ENCODE results near the gene CEP44.
"Not testable (repeated sequence)": the region's sequence is repeated elsewhere in the genome, so short reads cannot be mapped to it uniquely, and the experiment has no call there.

CEP44 gene

DNA sequence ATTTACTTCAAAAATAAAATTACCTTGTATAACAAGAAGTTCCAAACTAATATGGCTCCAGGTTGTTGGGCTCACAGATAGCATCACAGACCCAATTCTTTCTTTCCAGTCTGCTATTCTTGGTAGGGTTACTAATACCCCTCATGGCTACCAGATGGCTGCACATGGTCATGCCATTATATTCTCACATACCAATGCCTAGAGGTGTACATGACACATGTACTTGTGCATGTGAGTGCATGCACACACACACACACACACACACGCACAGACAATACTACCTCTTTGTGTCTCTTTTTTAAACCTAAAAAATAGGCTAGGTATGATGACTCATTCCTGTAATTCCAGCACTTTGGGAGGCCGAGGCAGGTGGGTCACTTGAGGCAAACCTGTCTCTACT lies 31.3 kb upstream of the CEP44 start:
- in situ Hi-C loops (cut with MboI; ENCODE audit: low sequenced_read_pairs, unreplicated experiment) = no loop called here
- DNase-seq (ENCODE audit: low spot score) = no peak
- TF ChIP-seq, protein P1, sequence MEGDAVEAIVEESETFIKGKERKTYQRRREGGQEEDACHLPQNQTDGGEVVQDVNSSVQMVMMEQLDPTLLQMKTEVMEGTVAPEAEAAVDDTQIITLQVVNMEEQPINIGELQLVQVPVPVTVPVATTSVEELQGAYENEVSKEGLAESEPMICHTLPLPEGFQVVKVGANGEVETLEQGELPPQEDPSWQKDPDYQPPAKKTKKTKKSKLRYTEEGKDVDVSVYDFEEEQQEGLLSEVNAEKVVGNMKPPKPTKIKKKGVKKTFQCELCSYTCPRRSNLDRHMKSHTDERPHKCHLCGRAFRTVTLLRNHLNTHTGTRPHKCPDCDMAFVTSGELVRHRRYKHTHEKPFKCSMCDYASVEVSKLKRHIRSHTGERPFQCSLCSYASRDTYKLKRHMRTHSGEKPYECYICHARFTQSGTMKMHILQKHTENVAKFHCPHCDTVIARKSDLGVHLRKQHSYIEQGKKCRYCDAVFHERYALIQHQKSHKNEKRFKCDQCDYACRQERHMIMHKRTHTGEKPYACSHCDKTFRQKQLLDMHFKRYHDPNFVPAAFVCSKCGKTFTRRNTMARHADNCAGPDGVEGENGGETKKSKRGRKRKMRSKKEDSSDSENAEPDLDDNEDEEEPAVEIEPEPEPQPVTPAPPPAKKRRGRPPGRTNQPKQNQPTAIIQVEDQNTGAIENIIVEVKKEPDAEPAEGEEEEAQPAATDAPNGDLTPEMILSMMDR (IDR thresholded peaks at IDR 0.05; ENCODE audit: borderline replicate concordance, control extremely low read depth, extremely low read depth, insufficient read depth, missing control alignments) = no peak

DNA sequence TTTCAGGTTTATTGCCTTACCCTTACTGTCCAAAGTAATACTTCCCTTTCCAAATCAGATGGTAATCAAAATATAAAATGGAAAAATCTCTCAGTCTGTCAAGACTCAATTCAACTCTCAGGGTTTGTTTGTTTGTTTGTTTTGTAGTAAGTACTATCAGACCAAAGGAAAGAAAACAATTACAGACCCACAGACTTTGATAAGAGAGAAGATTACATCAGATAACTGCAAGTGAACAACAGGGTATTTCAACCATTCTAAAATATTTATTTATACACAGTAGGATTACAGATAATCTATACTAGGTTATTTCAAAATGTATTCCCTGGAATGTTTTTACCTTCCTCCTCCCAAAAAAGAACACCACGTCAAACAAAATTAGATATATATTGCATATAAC lies 29.1 kb upstream of the CEP44 start:
- in situ Hi-C loops (cut with MboI; ENCODE audit: low sequenced_read_pairs, unreplicated experiment) = no loop called here
- TF ChIP-seq, protein P1 (IDR thresholded peaks at IDR 0.05; ENCODE audit: borderline replicate concordance, control extremely low read depth, extremely low read depth, insufficient read depth, missing control alignments) = no peak
- no peak for DNase-seq (ENCODE audit: low spot score)

DNA sequence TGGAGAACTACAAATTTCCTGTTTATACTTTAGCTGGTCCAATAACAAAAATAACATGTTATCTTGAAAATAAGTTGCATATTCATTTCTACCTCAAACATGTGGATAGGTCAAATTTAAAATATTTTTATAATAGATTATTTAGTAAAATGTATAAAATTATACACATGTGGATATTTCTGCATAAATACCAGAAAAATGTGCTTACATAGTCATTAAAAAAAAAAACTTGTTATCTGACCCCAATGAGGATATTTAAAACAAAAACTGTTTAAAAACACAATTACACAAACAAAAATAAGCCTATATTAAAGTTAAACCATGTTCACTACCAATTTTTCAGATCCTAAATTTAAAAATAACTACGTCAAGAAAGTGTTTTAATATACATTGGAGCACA lies 28.3 kb upstream of the CEP44 start:
- in situ Hi-C loops (cut with MboI; ENCODE audit: low sequenced_read_pairs, unreplicated experiment) = no loop called here
- no peak for DNase-seq (ENCODE audit: low spot score)
- TF ChIP-seq, protein P1 (IDR thresholded peaks at IDR 0.05; ENCODE audit: borderline replicate concordance, control extremely low read depth, extremely low read depth, insufficient read depth, missing control alignments) = no peak

DNA sequence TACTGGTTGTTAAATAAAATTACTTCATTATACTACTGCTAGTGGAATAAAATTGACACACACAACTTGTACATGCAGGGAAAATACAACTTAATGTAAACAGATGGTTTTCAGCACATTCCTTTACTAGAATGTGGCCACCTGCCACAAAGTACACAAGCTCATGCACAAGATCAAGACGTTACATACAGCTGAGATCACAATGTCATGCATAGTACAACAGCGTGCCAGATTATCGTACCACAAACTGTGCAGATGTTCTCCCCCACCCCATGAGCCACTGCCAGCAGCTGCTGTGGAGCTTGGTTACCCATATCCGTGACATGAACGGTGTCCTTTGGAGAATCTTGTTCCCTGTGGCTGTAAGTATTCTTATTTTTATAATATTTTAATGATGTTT lies 27.9 kb upstream of the CEP44 start:
- DNase-seq (ENCODE audit: low spot score) = no peak
- in situ Hi-C loops (cut with MboI; ENCODE audit: low sequenced_read_pairs, unreplicated experiment) = no loop called here
- TF ChIP-seq, protein P1 (IDR thresholded peaks at IDR 0.05; ENCODE audit: borderline replicate concordance, control extremely low read depth, extremely low read depth, insufficient read depth, missing control alignments) = no peak

DNA sequence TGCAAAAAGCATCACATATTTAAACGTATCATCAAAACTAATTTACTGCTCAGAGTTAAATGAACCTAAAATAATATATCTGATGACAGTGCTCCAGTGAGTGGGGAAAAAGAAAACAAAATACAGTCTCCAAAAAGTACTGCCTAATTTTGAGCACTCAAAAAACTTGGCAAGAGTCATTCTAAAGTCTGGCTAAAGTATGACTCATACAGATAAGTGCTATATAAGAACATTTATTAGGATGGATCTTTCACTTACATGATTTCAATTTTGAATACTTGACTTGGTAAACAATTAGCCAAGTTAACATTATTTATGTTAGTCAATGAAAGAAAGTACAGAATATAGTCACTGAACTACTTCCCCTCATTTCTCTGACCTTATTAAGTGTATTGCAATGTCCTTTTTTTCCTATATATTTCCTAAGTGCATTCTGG lies 27.4 kb upstream of the CEP44 start:
- no peak for DNase-seq (ENCODE audit: low spot score)
- in situ Hi-C loops (cut with MboI; ENCODE audit: low sequenced_read_pairs, unreplicated experiment) = no loop called here
- TF ChIP-seq, protein P1 (IDR thresholded peaks at IDR 0.05; ENCODE audit: borderline replicate concordance, control extremely low read depth, extremely low read depth, insufficient read depth, missing control alignments) = no peak

DNA sequence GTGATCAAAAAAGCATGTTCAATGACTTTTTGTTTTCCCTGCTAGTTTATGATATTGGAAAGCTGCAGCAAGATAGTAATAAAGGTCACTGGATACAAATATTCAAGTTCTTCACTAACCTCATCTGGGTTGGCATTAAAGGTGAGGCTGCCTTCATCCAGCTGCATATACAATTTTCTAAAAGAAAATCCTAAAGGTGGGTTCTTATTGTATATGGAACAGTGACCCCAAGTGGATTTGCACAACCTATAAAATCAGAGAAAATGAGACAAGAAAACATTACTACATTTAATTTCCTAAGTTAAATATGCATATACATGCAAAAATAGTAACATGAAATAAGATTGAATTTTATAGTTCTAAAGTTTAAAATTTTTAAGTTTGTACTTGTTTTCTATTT lies 24.1 kb upstream of the CEP44 start:
- in situ Hi-C loops (cut with MboI; ENCODE audit: low sequenced_read_pairs, unreplicated experiment) = no loop called here
- no peak for DNase-seq (ENCODE audit: low spot score)
- TF ChIP-seq, protein P1 (IDR thresholded peaks at IDR 0.05; ENCODE audit: borderline replicate concordance, control extremely low read depth, extremely low read depth, insufficient read depth, missing control alignments) = no peak

DNA sequence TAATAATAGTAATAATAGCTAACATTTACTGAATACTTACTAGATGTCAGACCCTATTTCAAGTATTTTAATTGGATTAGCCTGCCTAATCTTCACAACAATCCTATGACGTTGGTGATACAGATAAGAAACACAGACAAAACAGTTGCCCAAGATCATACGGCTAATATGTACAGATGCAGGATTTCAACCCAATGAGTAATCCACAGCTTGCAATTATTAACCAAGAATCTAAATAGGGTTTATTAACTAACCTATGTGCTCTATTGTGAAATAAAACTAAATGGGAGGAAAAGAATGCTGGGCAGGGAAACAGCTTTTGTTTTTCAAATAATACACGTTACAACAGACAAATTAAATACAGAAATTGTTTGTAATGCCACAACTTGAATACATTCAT lies 23.6 kb upstream of the CEP44 start:
- TF ChIP-seq, protein P1 (IDR thresholded peaks at IDR 0.05; ENCODE audit: borderline replicate concordance, control extremely low read depth, extremely low read depth, insufficient read depth, missing control alignments) = no peak

DNA sequence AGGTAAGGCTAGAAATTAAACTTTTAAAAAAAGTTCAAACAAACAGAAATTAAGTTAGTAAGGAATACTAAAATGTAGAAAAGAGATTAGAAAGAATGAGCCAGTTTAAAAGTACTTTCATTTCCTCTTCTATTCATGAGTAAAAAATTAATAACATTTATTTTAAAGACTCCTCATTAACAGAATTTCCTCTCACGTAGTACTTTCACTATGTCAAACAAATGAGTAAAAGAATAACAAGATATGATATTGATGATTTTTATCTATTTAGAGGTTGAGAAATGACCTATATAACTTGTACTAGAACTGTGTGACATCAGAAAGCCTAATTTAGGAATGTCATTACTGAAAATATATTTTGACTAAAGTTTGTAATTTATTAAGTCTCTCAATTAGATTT lies 22.3 kb upstream of the CEP44 start:
- DNase-seq (ENCODE audit: low spot score); in situ Hi-C loops (cut with MboI; ENCODE audit: low sequenced_read_pairs, unreplicated experiment): not testable (repeated sequence)

More for the DNA sequence above, 23.6 kb upstream of the CEP44 start:
- in situ Hi-C loops (cut with MboI; ENCODE audit: low sequenced_read_pairs, unreplicated experiment) = no loop called here
- DNase-seq (ENCODE audit: low spot score) = no peak

All from GM13976 (cell line).